ENCODE data around the gene CD81.

- TF ChIP-seq CTCF (IDR thresholded peaks at IDR 0.05) (no peak), EP300 (IDR thresholded peaks at IDR 0.05; ENCODE audit: low read depth) (no peak), POLR2A (IDR thresholded peaks at IDR 0.05) (no peak)
These were observed 38.1 kb downstream of the CD81 start for GRCh38 chr11:2415171-2415570.

Measured in transverse colon (tissue), 3 donors.